ENCODE results near the gene ATF4.

- no peak for TF ChIP-seq POLR2A (IDR thresholded peaks at IDR 0.05; ENCODE audit: low read depth, low read length)
- TF ChIP-seq CTCF (IDR thresholded peaks at IDR 0.05; ENCODE audit: extremely low read depth in 1 of 2, insufficient read depth in 1 of 2, low read depth in 1 of 2, low read length in 2 of 2), result peak; percentile 84 to 85
Measured at GRCh38 chr22:39496131-39496838, 24.1 kb upstream of the ATF4 start.
